IMR-90 (cell line): ENCODE measurements around the gene DEGS2.

ENCODE experiments used
- CTCF ChIP-seq: conservative IDR thresholded peaks from 2 replicates; pipeline ENCODE4 v1.5.1; 2012; ENCODE audit warnings: mild to moderate bottlenecking, low read depth, low read length, improper control_type of control experiment
- FOS ChIP-seq: fragments of 150-350 bp; IDR thresholded peaks from 2 replicates; pipeline ENCODE4 v1.6.1; 2016; ENCODE audit warnings: low read depth, low read length
- NFE2L2 ChIP-seq: fragments of 150-350 bp; IDR thresholded peaks from 2 replicates; pipeline ENCODE4 v1.6.1; 2016; ENCODE audit warnings: low read depth, mild to moderate bottlenecking, low read length
- RFX5 ChIP-seq: IDR thresholded peaks from 2 replicates; pipeline ENCODE4 v1.8.0; 2012; ENCODE audit warnings: low read depth, mild to moderate bottlenecking, low read length, moderate library complexity

DNA sequence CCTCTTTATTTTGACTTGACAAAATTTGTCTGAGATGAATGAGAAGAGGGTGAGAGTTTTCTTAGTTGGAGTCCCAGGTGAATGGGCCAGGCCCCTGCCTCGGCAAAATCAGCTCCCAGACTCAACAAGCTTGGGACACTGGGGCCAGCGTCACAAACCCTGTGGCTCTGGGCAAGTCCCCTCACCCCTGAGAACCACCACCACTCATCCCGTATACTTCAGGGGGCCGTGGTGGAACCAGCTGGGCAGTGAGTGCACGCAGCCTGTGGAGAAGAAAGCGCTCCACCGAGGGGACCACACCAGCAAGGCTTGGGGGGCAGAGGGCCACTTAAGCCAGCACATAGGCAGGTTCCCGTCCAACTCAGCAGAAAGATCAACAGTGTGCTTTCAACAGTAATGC is 40.2 kb downstream of the DEGS2 start:
- TF ChIP-seq CTCF, result no peak
- TF ChIP-seq RFX5, result no peak
- no peak for TF ChIP-seq NFE2L2
- no peak for TF ChIP-seq FOS
